ENCODE results near the gene DIAPH3. TPM values are rescaled to one million over a fixed set of nuclear protein-coding genes. Genes with fewer than 3 reads are reported as not detected.

Gene DIAPH3
- total and polyA plus RNA-seq, 2 experiments from 2014 or later: 2.9 to 5.2 TPM

- H3K27me3 ChIP-seq: no peaks in the 10 kb centered on the region
- no peaks in the 10 kb centered on the region for H3K36me3 ChIP-seq
These were observed 216.8 kb downstream of the DIAPH3 start for GRCh38 chr13:59946944-59947343.

GRCh38 chr13:59931621-59932020 lies 232.1 kb downstream of the DIAPH3 start:
- Histone ChIP-seq H3K36me3 (no peaks in the 10 kb centered on the region), H3K27ac (no peak overlapping the region), H3K27me3 (no peaks in the 10 kb centered on the region), H3K4me3 (no peak overlapping the region), H3K9me3 (ENCODE audit: low read depth) (no peaks in the 10 kb centered on the region), H3K4me1 (ENCODE audit: low read depth) (no peaks in the 10 kb centered on the region)
- TF ChIP-seq, protein P1, sequence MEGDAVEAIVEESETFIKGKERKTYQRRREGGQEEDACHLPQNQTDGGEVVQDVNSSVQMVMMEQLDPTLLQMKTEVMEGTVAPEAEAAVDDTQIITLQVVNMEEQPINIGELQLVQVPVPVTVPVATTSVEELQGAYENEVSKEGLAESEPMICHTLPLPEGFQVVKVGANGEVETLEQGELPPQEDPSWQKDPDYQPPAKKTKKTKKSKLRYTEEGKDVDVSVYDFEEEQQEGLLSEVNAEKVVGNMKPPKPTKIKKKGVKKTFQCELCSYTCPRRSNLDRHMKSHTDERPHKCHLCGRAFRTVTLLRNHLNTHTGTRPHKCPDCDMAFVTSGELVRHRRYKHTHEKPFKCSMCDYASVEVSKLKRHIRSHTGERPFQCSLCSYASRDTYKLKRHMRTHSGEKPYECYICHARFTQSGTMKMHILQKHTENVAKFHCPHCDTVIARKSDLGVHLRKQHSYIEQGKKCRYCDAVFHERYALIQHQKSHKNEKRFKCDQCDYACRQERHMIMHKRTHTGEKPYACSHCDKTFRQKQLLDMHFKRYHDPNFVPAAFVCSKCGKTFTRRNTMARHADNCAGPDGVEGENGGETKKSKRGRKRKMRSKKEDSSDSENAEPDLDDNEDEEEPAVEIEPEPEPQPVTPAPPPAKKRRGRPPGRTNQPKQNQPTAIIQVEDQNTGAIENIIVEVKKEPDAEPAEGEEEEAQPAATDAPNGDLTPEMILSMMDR (IDR thresholded peaks at IDR 0.05; ENCODE audit: low read depth, low read length): no peak
- DNase-seq (ENCODE audit: low read depth in 1 of 2, low spot score in 1 of 2): no peak

More at GRCh38 chr13:59946944-59947343, 216.8 kb downstream of the DIAPH3 start:
- peak; percentile 6 to 45 for DNase-seq (ENCODE audit: low read depth in 1 of 2, low spot score in 1 of 2)
- Histone ChIP-seq H3K4me3 (no peak overlapping the region), H3K4me1 (ENCODE audit: low read depth) (no peaks in the 10 kb centered on the region), H3K27ac (no peak overlapping the region), H3K9me3 (ENCODE audit: low read depth) (no peaks in the 10 kb centered on the region)
- TF ChIP-seq, protein P1 (IDR thresholded peaks at IDR 0.05; ENCODE audit: low read depth, low read length): no peak

DNA sequence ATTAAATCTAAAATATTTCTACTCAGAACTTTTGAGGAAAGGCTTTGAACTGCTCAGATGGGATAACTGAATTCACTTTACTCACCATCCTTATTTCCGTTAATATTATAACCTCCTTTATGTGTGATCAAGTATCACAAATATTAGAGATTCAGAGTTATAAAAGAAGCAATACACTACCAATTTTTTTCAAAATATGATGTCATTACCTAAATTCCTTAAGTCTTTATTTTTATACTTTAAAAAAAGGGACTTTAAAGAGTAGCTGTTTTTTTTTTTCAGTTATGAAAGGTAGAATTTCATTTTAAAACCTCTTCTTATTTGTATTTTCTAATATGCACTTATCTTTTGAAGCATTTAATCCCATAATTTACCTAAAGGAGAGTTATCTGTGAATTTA lies 239.5 kb downstream of the DIAPH3 start:
- TF ChIP-seq, protein P1 (IDR thresholded peaks at IDR 0.05; ENCODE audit: low read depth, low read length): no peak
- H3K27me3 ChIP-seq: no peaks in the 10 kb centered on the region
- no peaks in the 10 kb centered on the region for H3K4me1 ChIP-seq (ENCODE audit: low read depth)
- no peak overlapping the region for H3K4me3 ChIP-seq
- no peak for DNase-seq (ENCODE audit: low read depth in 1 of 2, low spot score in 1 of 2)
- no peak overlapping the region for H3K27ac ChIP-seq
- no peaks in the 10 kb centered on the region for H3K9me3 ChIP-seq (ENCODE audit: low read depth)
- H3K36me3 ChIP-seq: no peaks in the 10 kb centered on the region

GRCh38 chr13:59915252-59915651 lies 248.5 kb downstream of the DIAPH3 start:
- Histone ChIP-seq H3K9me3 (ENCODE audit: low read depth) (no peaks in the 10 kb centered on the region), H3K4me1 (ENCODE audit: low read depth) (no peaks in the 10 kb centered on the region), H3K27me3 (no peaks in the 10 kb centered on the region), H3K36me3 (no peaks in the 10 kb centered on the region), H3K4me3 (no peak overlapping the region), H3K27ac (no peak overlapping the region)
- no peak for DNase-seq (ENCODE audit: low read depth in 1 of 2, low spot score in 1 of 2)
- TF ChIP-seq, protein P1 (IDR thresholded peaks at IDR 0.05; ENCODE audit: low read depth, low read length): no peak

DNA sequence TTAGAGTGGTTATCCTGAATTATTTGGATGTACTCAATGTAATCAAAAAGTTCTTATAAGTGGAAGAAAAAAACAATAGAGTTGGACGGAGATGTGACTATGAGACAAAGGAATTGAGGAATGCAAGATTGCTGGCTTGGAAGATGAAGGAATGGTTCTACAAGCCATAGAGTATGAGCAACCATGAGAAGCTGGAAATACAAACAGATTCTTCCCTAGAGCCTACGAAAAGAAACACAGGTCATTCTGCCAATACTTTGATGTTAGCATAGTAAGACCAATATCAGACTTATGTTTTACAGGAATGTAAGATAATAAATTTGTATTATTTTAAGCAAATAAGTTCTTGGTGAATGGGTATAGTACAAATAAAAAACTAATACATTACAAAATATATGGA lies 249.2 kb downstream of the DIAPH3 start:
- peak in 1 of 2 donors; percentile 2 for DNase-seq (ENCODE audit: low read depth in 1 of 2, low spot score in 1 of 2)
- TF ChIP-seq, protein P1 (IDR thresholded peaks at IDR 0.05; ENCODE audit: low read depth, low read length): no peak
- Histone ChIP-seq H3K9me3 (ENCODE audit: low read depth) (no peaks in the 10 kb centered on the region), H3K36me3 (no peaks in the 10 kb centered on the region), H3K4me1 (ENCODE audit: low read depth) (no peaks in the 10 kb centered on the region), H3K4me3 (no peak overlapping the region), H3K27ac (no peak overlapping the region), H3K27me3 (no peaks in the 10 kb centered on the region)

All from cardiac muscle cell (in vitro differentiated cells and primary cell).